Left ventricle myocardium superior (tissue), 1 donor: ENCODE measurements around the gene REPIN1. TPM values are rescaled to one million over a fixed set of nuclear protein-coding genes. Genes with fewer than 3 reads are reported as not detected.

Experiments used
- ATAC-seq: fragments of 200-7000 bp; cut with Tn5 transposase; one replicate; pipeline ENCODE4 v1.9.1; 2020; ENCODE audit warnings: mild to moderate bottlenecking, moderate library complexity
- DNase-seq: peaks from one replicate; pipeline ENCODE4 v3.0.0-alpha.2; 2020
- intact Hi-C: fragments of 100-400 bp; cut with micrococcal nuclease; formaldehyde crosslinking; loops from one replicate; pipeline ENCODE4 v1.11.0; 2022
- total RNA-seq: library from RNA; stranded (reverse); fragmentation: NEBNext Ultra II Directional; extraction: Animal tissue kit (Norgen Biotek cat#: 25700); gene quantifications from one replicate; pipeline ENCODE4 v1.2.1, GENCODE V29; 2021
- donor health status: DM: no; HTN: yes; CAD: no; lungs with severe emphysema.

Gene REPIN1
- total RNA-seq, 1 donor from 2014 or later, result 131 TPM

DNA sequence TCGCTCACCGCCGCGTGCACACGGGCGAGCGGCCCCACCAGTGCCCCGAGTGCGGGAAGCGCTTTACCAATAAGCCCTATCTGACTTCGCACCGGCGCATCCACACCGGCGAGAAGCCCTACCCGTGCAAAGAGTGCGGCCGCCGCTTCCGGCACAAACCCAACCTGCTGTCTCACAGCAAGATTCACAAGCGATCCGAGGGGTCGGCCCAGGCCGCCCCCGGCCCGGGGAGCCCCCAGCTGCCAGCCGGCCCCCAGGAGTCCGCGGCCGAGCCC, 3.3 kb downstream of the REPIN1 start:
- intact Hi-C loops, result no loop called here
- ATAC-seq, result no peak
- DNase-seq, result peak; percentile 37

DNA sequence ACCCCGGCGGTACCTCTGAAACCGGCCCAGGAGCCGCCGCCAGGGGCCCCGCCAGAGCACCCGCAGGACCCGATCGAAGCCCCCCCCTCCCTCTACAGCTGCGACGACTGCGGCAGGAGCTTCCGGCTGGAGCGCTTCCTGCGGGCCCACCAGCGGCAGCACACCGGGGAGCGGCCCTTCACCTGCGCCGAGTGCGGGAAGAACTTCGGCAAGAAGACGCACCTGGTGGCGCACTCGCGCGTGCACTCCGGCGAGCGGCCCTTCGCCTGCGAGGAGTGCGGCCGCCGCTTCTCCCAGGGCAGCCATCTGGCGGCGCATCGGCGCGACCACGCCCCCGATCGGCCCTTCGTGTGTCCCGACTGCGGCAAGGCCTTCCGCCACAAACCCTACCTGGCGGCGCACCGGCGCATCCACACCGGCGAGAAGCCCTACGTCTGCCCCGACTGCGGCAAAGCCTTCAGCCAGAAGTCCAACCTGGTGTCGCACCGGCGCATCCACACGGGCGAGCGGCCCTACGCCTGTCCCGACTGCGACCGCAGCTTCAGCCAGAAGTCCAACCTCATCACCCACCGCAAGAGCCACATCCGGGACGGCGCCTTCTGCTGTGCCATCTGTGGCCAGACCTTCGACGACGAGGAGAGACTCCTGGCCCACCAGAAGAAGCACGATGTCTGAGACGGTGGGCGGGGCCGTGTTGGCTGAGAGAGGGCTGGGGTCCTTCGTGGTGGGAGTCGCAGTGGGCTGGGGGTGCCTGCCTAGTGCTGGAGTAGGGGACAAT, 3.8 kb downstream of the REPIN1 start:
- ATAC-seq, result no peak
- DNase-seq, result peak; percentile 32
- intact Hi-C loops, result no loop called here

GRCh38 chr7:150373049-150373801, 4.6 kb downstream of the REPIN1 start:
- peak; percentile 57 for DNase-seq
- peak; percentile 36 for ATAC-seq
- intact Hi-C loops, result no loop called here

GRCh38 chr7:150374026-150374425, 5.4 kb downstream of the REPIN1 start:
- DNase-seq (no peak), ATAC-seq (no peak)
- intact Hi-C loops, result no loop called here

- intact Hi-C loops, result no loop called here
- DNase-seq, result no peak
- ATAC-seq, result no peak
These were observed 5.8 kb downstream of the REPIN1 start for GRCh38 chr7:150374472-150374871.

DNA sequence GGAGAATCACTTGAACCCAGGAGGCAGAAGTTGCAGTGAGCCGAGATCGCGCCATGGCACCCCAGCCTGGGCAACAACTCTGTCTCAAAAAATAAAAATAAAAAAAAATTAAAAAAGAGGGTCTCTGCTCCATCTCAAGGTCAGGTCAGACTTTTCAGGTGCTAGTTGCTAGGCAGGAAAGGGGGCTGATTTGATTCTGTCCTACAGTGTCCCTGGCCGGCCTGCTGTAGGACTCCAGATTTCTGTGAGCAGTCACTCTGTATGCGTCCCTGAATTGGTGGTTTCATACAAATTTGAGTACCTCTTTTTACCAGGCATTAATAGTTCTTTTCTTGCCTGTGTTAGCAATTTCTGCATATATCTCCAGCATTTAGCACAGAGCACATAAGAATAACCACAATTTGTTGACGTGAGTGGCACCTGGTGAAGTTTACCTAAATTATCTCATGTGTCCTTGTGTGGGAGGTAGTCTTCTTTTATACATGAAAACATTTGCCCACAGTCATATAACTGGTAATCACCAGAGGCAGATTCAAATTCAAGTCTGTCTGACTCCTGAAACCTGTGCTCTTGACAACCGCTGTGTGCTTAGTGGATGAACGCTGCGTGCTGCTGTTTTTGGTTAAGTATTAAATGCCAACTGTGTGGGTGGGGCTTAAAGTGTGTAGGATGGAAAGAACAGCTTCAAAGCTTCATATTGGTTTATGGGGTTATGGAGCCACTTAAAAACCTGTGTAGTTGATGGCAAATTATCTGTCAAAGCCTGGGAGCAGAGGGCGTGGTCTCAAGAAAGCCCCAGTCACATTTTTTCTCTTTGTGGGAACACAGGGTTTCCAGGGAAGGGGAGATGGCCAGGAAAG, 7.3 kb downstream of the REPIN1 start:
- DNase-seq (no peak), ATAC-seq (no peak)
- intact Hi-C loops, result no loop called here

GRCh38 chr7:150376560-150376959, 7.9 kb downstream of the REPIN1 start:
- DNase-seq (no peak), ATAC-seq (no peak)
- intact Hi-C loops, result no loop called here

GRCh38 chr7:150377196-150377595, 8.6 kb downstream of the REPIN1 start:
- intact Hi-C loops, result no loop called here
- ATAC-seq, result no peak
- no peak for DNase-seq

- ATAC-seq (no peak), DNase-seq (no peak)
- intact Hi-C loops, result no loop called here
These were observed 9.0 kb downstream of the REPIN1 start for GRCh38 chr7:150377635-150378034.

DNA sequence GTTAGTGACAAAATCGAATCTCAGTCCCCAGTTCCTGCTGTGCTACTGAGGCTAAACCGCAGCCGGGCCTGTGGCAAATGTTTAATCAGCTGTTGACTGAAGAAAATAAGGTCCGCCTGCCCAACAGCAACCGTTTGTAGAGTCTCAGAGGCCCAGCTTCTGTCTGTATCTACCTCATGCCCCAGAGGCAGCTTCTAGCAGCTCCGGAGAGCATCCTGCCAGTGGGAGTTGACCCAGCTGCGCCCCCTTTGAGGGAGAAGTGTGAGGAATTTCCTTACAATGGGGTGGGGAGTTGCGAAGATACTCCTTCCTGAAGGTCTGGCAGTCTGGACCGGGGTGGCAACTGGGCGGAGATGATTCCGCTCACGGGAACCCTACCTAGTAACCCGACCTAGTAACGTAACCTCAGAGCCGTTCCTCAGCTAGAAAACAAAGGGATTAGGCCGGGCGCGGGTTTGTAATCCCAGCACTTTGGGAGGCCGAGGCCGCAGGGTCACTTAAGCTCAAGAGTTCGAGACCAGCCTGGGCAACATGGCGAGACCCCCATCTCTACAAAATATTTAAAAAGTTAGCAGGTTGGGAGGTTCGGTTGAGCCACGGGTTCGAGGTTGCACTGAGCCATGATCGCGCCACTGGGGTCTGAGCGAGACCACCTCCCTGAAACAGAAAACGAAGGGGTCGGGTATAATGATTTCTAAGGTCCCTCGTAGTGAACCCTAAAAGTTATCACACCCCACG, 9.7 kb downstream of the REPIN1 start:
- DNase-seq, result peak; percentile 58
- peak; percentile 16 for ATAC-seq
- intact Hi-C loops, result no loop called here

GRCh38 chr7:150378853-150379440, 10.3 kb downstream of the REPIN1 start, which contains the start of gene ZNF775:
ZNF775 (plus strand) TSS chr7:150379330; CDS start chr7:150388471, 9,141 bp downstream.
- ATAC-seq (peak; percentile 97), DNase-seq (peak; percentile 99)
- intact Hi-C loops, result no loop called here

DNA sequence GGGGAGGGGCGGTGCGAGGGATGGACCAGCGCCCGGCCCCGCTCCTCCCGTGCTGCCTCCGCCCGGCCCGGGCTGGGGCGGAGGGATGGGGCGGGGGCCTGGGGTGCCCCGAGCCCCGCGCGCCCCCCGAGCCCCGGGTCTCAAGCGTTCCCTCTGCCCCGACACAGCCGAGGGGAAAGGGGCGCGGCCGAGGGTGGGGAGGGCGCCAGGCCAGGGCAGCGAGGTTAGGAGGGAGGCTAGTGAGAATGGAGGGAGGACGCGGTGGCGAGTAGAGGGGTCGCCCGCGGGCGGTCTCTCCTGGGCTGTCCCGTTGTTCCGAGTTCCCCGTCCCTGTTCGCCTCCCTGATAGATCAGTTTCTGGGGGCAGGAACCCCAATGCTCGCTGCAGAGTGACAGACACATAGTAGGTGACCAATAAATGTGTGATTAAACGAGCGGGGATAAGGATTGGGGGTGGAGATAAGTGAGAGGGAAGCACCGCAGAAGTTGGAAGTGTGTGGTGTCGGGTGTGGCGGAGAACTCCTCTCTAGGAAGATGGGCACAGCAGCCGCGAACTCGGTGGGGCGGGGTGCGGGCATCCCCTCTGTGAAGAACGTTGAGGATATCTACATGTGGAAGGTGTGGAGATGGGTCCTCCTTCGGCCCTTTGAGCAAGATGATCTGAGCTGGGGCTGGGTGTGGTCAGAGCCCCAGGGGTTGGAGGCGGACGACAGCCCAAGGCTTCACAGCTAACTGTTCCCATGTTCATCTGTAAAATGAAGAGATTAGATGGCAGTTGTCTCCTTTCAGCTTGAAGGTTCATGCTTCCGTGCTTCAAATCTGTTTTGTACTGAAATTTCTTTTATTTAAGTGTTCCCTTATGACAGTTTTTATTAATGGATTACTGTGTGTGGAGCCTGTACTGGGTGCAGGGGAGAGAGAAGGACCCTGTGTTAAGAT, 11.1 kb downstream of the REPIN1 start:
- ATAC-seq, result peak; percentile 3
- intact Hi-C loops, result no loop called here

GRCh38 chr7:150380463-150380862, 11.8 kb downstream of the REPIN1 start:
- intact Hi-C loops, result no loop called here
- ATAC-seq (no peak), DNase-seq (no peak)

More for the DNA sequence above, 11.1 kb downstream of the REPIN1 start:
- no peak for DNase-seq

DNA sequence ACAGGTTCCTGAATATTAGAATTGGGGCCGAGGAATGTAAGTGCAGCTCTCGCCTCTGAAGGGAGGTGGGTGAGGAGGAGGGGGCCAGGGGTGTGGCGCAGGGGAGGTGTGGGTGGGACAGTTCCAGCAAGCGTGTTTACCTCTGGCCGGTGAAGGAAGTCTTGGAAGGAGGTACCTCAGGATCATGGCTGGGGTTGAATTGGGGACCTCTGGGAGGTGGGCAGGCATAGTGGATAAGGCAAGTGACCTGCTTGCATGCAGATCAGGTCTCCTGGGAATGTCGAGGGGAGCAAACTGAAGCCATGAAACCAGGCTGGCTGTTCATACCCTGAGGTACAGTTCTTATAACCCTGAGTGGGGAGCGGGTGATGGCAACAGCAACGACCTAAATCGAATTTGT, 12.5 kb downstream of the REPIN1 start:
- no peak for ATAC-seq
- intact Hi-C loops, result no loop called here

GRCh38 chr7:150381785-150382122, 13.1 kb downstream of the REPIN1 start:
- DNase-seq (no peak), ATAC-seq (no peak)
- intact Hi-C loops, result no loop called here

More for the DNA sequence above, 12.5 kb downstream of the REPIN1 start:
- no peak for DNase-seq

- DNase-seq (no peak), ATAC-seq (no peak)
- intact Hi-C loops, result no loop called here
These were observed 13.7 kb downstream of the REPIN1 start for GRCh38 chr7:150382123-150382843.

GRCh38 chr7:150382844-150383225, 14.2 kb downstream of the REPIN1 start:
- ATAC-seq (no peak), DNase-seq (no peak)
- intact Hi-C loops, result no loop called here
